ENCODE measurements around the gene DBF4B. TPM values are rescaled to one million over a fixed set of nuclear protein-coding genes. Genes with fewer than 3 reads are reported as not detected.

The DBF4B gene
- total and polyA plus RNA-seq, 2 of the 13 experiments (the other 11 are each of a cell fraction or from before 2014, with no cell fraction given): 11.7 to 13.2 TPM

DNA sequence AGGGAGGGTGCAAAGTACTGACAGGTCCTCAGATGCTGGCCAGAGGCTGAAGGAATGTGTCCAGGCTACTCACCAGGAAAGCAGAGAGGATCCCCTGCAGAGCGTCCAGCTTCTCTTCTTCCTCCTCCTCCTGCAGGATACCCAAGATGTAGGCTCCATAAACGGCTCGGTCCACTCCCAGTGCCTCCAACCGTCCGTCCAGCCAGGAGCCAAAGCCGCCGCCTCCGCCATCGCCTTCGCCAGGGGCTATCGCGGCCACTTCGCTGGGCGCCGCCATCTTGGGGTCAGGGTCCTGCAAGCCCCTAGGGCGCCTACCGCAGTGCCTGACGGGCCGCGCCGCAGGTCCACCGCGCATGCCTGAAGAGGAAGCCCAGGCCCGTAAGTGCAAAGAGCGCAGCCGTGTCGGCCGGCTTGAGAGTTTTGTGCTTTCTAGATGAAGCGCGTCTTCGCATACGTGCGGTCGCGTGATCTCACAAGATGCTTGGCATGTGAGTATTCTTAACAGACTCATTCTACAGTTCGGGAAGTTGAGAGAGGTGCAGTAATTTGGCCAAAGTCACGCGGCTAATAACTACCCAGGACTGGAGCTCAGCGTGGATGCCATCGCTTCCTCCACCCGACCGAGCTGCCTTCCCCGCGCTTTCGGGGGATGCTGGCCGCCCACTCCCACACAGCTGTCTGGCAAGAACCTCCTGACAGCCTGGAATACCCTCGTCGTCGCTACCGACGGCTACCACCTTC, 18.8 kb upstream of the DBF4B start, which contains the start of gene CCDC43 (continued):
- TF ChIP-seq, protein P1, sequence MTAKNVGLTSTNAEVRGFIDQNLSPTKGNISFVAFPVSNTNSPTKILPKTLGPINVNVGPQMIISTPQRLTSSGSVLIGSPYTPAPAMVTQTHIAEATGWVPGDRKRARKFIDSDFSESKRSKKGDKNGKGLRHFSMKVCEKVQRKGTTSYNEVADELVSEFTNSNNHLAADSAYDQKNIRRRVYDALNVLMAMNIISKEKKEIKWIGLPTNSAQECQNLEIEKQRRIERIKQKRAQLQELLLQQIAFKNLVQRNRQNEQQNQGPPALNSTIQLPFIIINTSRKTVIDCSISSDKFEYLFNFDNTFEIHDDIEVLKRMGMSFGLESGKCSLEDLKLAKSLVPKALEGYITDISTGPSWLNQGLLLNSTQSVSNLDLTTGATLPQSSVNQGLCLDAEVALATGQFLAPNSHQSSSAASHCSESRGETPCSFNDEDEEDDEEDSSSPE (CRISPR knock-in tag; IDR thresholded peaks at IDR 0.05): peak; percentile 79; the same call in 1 of the 2 replicates
- TF ChIP-seq ZMYM2 (CRISPR knock-in tag; IDR thresholded peaks at IDR 0.05): 0 out of 2 replicates have a peak, but pooled peaks have one; percentile 24
- no peak; the same call in 1 of the 2 replicates for TF ChIP-seq MYNN (CRISPR knock-in tag; IDR thresholded peaks at IDR 0.05; ENCODE audit: low read depth)
- TF ChIP-seq, protein P2, sequence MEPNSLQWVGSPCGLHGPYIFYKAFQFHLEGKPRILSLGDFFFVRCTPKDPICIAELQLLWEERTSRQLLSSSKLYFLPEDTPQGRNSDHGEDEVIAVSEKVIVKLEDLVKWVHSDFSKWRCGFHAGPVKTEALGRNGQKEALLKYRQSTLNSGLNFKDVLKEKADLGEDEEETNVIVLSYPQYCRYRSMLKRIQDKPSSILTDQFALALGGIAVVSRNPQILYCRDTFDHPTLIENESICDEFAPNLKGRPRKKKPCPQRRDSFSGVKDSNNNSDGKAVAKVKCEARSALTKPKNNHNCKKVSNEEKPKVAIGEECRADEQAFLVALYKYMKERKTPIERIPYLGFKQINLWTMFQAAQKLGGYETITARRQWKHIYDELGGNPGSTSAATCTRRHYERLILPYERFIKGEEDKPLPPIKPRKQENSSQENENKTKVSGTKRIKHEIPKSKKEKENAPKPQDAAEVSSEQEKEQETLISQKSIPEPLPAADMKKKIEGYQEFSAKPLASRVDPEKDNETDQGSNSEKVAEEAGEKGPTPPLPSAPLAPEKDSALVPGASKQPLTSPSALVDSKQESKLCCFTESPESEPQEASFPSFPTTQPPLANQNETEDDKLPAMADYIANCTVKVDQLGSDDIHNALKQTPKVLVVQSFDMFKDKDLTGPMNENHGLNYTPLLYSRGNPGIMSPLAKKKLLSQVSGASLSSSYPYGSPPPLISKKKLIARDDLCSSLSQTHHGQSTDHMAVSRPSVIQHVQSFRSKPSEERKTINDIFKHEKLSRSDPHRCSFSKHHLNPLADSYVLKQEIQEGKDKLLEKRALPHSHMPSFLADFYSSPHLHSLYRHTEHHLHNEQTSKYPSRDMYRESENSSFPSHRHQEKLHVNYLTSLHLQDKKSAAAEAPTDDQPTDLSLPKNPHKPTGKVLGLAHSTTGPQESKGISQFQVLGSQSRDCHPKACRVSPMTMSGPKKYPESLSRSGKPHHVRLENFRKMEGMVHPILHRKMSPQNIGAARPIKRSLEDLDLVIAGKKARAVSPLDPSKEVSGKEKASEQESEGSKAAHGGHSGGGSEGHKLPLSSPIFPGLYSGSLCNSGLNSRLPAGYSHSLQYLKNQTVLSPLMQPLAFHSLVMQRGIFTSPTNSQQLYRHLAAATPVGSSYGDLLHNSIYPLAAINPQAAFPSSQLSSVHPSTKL (CRISPR knock-in tag; IDR thresholded peaks at IDR 0.05): peak; percentile 62
- peak; percentile 78 for TF ChIP-seq RBM39 (IDR thresholded peaks at IDR 0.05; ENCODE audit: low read depth, low read length, poor library complexity, severe bottlenecking)
- no peak for TF ChIP-seq NR1H2 (CRISPR knock-in tag; IDR thresholded peaks at IDR 0.05; ENCODE audit: borderline replicate concordance, low read depth)
- TF ChIP-seq, protein P3, sequence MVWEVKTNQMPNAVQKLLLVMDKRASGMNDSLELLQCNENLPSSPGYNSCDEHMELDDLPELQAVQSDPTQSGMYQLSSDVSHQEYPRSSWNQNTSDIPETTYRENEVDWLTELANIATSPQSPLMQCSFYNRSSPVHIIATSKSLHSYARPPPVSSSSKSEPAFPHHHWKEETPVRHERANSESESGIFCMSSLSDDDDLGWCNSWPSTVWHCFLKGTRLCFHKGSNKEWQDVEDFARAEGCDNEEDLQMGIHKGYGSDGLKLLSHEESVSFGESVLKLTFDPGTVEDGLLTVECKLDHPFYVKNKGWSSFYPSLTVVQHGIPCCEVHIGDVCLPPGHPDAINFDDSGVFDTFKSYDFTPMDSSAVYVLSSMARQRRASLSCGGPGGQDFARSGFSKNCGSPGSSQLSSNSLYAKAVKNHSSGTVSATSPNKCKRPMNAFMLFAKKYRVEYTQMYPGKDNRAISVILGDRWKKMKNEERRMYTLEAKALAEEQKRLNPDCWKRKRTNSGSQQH (CRISPR knock-in tag; IDR thresholded peaks at IDR 0.05; ENCODE audit: low read depth): peak; percentile 88
- TF ChIP-seq ATF7 (IDR thresholded peaks at IDR 0.05): no peak
- TF ChIP-seq ATF7 (CRISPR knock-in tag; IDR thresholded peaks at IDR 0.05): peak; percentile 78
- 0 out of 2 replicates have a peak, but pooled peaks have one; percentile 93 for TF ChIP-seq ZNF83 (CRISPR knock-in tag; IDR thresholded peaks at IDR 0.05; ENCODE audit: borderline replicate concordance)
- peak; percentile 94 for TF ChIP-seq SMAD1 (CRISPR knock-in tag; IDR thresholded peaks at IDR 0.05; ENCODE audit: borderline replicate concordance, low read depth)
- TF ChIP-seq RAD21 (CRISPR knock-in tag; IDR thresholded peaks at IDR 0.05): peak; percentile 36; the same call in 1 of the 2 replicates
- TF ChIP-seq, protein P4, sequence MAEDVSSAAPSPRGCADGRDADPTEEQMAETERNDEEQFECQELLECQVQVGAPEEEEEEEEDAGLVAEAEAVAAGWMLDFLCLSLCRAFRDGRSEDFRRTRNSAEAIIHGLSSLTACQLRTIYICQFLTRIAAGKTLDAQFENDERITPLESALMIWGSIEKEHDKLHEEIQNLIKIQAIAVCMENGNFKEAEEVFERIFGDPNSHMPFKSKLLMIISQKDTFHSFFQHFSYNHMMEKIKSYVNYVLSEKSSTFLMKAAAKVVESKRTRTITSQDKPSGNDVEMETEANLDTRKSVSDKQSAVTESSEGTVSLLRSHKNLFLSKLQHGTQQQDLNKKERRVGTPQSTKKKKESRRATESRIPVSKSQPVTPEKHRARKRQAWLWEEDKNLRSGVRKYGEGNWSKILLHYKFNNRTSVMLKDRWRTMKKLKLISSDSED (CRISPR knock-in tag; IDR thresholded peaks at IDR 0.05): no peak
- TF ChIP-seq MIXL1 (CRISPR knock-in tag; IDR thresholded peaks at IDR 0.05): peak; percentile 91
- TF ChIP-seq FOXO1 (CRISPR knock-in tag; IDR thresholded peaks at IDR 0.05): peak; percentile 49; the same call in 1 of the 2 replicates
- TF ChIP-seq KLF13 (CRISPR knock-in tag; IDR thresholded peaks at IDR 0.05): peak; percentile 81
- peak; percentile 90 for TF ChIP-seq ZNF781 (CRISPR knock-in tag; IDR thresholded peaks at IDR 0.05; ENCODE audit: borderline replicate concordance, not compliant biosample characterization)
- no peak for TF ChIP-seq ZNF496 (CRISPR knock-in tag; IDR thresholded peaks at IDR 0.05; ENCODE audit: insufficient replicate concordance)
- peak; percentile 96 for TF ChIP-seq GLI4 (CRISPR knock-in tag; IDR thresholded peaks at IDR 0.05; ENCODE audit: borderline replicate concordance)
- no peak for TF ChIP-seq ZNF207 (IDR thresholded peaks at IDR 0.05; ENCODE audit: borderline replicate concordance)
- TF ChIP-seq ZNF501 (CRISPR knock-in tag; IDR thresholded peaks at IDR 0.05): peak; percentile 94

Data from HepG2 (cell line).